PFSK-1 (cell line): ENCODE data around the gene PSMD2.

Source experiments
- FOXP2 ChIP-seq: optimal IDR thresholded peaks from 2 replicates; pipeline ENCODE3; 2011; ENCODE audit warnings: borderline replicate concordance, control low read depth, inconsistent platforms; ENCODE audit not compliant: insufficient read depth; ENCODE audit errors: extremely low read length, extremely low read depth
- POLR2AphosphoS5 ChIP-seq: IDR thresholded peaks from 2 replicates; pipeline ENCODE4 v1.6.1; 2012; ENCODE audit warnings: low read depth, mild to moderate bottlenecking, control low read depth, low read length, moderate library complexity
- SIN3A ChIP-seq: IDR thresholded peaks from 2 replicates; pipeline ENCODE4 v1.6.1; 2012; ENCODE audit warnings: mild to moderate bottlenecking, low read length, moderate library complexity, borderline replicate concordance; ENCODE audit not compliant: insufficient read depth
- TAF1 ChIP-seq: IDR thresholded peaks from 2 replicates; pipeline ENCODE4 v1.6.1; 2012; ENCODE audit warnings: low read length, control low read depth, borderline replicate concordance; ENCODE audit not compliant: insufficient read depth
- TF ChIP-seq, protein P1 (sequence below), 2 experiments: IDR thresholded peaks; 2 replicates each; pipeline versions ENCODE4 v1.6.1 to v1.8.0; 2011 to 2012; ENCODE audit warnings: low read depth in 2 of 2, low read length in 2 of 2, control low read depth in 1 of 2, inconsistent platforms in 1 of 2, mild to moderate bottlenecking in 1 of 2, moderate library complexity in 1 of 2; ENCODE audit not compliant: insufficient read depth in 1 of 2

PSMD2 gene

DNA sequence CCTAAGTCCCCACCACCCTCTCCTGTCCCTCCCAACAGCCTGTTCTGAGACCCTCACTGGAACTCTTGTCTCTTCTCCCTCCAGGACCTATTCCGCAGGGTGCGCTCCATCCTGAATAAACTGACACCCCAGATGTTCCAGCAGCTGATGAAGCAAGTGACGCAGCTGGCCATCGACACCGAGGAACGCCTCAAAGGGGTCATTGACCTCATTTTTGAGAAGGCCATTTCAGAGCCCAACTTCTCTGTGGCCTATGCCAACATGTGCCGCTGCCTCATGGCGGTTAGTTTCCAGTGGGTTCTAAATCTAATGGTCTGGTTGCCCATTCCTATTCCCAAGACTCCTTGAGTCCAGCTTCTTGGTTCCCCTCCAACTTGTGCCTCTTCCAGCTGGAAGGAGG lies 24.7 kb downstream of the PSMD2 start:
- TF ChIP-seq, protein P1, sequence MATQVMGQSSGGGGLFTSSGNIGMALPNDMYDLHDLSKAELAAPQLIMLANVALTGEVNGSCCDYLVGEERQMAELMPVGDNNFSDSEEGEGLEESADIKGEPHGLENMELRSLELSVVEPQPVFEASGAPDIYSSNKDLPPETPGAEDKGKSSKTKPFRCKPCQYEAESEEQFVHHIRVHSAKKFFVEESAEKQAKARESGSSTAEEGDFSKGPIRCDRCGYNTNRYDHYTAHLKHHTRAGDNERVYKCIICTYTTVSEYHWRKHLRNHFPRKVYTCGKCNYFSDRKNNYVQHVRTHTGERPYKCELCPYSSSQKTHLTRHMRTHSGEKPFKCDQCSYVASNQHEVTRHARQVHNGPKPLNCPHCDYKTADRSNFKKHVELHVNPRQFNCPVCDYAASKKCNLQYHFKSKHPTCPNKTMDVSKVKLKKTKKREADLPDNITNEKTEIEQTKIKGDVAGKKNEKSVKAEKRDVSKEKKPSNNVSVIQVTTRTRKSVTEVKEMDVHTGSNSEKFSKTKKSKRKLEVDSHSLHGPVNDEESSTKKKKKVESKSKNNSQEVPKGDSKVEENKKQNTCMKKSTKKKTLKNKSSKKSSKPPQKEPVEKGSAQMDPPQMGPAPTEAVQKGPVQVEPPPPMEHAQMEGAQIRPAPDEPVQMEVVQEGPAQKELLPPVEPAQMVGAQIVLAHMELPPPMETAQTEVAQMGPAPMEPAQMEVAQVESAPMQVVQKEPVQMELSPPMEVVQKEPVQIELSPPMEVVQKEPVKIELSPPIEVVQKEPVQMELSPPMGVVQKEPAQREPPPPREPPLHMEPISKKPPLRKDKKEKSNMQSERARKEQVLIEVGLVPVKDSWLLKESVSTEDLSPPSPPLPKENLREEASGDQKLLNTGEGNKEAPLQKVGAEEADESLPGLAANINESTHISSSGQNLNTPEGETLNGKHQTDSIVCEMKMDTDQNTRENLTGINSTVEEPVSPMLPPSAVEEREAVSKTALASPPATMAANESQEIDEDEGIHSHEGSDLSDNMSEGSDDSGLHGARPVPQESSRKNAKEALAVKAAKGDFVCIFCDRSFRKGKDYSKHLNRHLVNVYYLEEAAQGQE (IDR thresholded peaks at IDR 0.05; ENCODE audit: insufficient read depth in 1 of 2, low read depth in 2 of 2, low read length in 2 of 2) = no peak
- TF ChIP-seq TAF1 = no peak
- TF ChIP-seq POLR2AphosphoS5 = no peak
- TF ChIP-seq SIN3A = no peak
- TF ChIP-seq FOXP2 = no peak

DNA sequence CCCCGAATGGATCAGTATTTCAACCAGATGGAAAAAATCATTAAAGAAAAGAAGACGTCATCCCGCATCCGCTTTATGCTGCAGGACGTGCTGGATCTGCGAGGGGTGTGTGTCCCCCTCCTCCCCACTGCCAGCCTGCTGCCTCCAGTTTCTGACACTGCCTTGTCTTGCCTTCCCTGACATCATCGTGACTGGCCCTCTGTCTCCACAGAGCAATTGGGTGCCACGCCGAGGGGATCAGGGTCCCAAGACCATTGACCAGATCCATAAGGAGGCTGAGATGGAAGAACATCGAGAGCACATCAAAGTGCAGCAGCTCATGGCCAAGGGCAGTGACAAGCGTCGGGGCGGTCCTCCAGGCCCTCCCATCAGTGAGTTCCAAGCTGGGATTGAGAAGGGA lies 26.2 kb downstream of the PSMD2 start:
- no peak for TF ChIP-seq SIN3A
- TF ChIP-seq TAF1 = no peak
- no peak for TF ChIP-seq POLR2AphosphoS5

DNA sequence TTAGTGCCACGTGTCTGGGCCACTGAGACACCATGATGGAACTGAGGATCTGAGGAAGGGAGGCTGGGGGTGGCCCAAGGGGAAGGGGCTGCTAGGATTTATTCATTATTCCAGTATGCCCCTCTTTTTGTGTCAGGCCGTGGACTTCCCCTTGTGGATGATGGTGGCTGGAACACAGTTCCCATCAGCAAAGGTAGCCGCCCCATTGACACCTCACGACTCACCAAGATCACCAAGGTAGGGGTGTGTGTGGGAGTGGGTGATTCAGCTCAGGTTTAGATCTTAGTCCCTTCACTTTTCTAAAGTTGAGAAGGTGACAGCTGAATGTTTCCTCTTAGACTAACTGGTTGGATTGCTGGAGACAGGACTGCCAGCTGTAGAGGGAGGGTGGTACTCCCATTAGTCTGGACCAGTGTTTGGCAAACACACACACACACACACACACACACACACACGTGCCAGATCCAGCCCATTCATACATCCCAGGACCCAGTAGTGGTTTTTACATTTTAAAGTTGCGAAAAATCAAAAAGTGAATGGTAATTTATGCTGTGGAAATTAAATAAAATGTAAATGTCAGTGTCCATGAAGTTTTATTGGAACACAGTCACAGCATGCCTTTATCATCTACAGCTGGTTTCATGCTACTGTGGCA lies 26.8 kb downstream of the PSMD2 start:
- TF ChIP-seq POLR2AphosphoS5 (no peak), FOXP2 (no peak), SIN3A (no peak), TAF1 (no peak)
- TF ChIP-seq, protein P1 (IDR thresholded peaks at IDR 0.05; ENCODE audit: insufficient read depth in 1 of 2, low read depth in 2 of 2, low read length in 2 of 2) = no peak

DNA sequence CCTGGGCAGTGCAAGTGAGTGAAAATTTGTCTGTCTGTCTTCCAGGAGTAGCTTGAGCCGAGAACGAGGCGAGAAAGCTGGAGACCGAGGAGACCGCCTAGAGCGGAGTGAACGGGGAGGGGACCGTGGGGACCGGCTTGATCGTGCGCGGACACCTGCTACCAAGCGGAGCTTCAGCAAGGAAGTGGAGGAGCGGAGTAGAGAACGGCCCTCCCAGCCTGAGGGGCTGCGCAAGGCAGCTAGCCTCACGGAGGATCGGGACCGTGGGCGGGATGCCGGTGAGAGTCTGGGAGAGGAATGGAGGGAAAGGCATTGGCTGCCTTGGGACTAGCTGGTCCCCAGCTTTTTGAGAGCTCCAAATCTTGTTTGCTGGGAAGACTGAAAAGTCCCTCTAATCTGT lies 28.1 kb downstream of the PSMD2 start:
- TF ChIP-seq, protein P1 (IDR thresholded peaks at IDR 0.05; ENCODE audit: insufficient read depth in 1 of 2, low read depth in 2 of 2, low read length in 2 of 2) = no peak
- TF ChIP-seq SIN3A (no peak), TAF1 (no peak), POLR2AphosphoS5 (no peak), FOXP2 (no peak)

DNA sequence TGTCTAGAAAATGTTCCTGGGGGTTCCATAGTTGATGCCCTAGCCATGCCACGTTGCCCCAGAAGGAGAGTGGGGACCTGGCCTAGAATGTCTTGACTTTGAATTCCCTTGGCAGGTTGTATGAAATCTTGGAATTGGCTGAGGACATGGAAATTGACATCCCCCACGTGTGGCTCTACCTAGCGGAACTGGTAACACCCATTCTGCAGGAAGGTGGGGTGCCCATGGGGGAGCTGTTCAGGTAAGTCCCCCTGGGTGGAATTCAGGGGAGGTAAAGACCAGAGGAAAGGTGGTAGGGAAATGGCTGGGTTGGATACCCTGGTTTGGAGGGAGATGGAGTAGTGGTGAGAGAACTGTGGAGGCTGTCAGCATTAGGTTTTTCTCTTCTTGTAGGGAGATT lies 29.5 kb downstream of the PSMD2 start:
- no peak for TF ChIP-seq FOXP2
- TF ChIP-seq, protein P1 (IDR thresholded peaks at IDR 0.05; ENCODE audit: insufficient read depth in 1 of 2, low read depth in 2 of 2, low read length in 2 of 2) = no peak
- TF ChIP-seq TAF1 = no peak
- TF ChIP-seq SIN3A = no peak
- no peak for TF ChIP-seq POLR2AphosphoS5
